Activated T-cell treated with anti-CD3 and anti-CD28 coated beads, Interleukin-2, amount 50 U/mL, for 72 hours (primary cell): Measurements from ENCODE around the gene GPR176. TPM values are rescaled to one million over a fixed set of nuclear protein-coding genes. Genes with fewer than 3 reads are reported as not detected.

Experiments
- ATAC-seq, 2 donors: fragments of 150-1000 bp; cut with Tn5 transposase; replicated peaks in 1 of 2; 2 replicates each; pipeline ENCODE4 v1.10.0; 2021; ENCODE audit warnings: moderate library complexity in 2 of 2, mild to moderate bottlenecking in 1 of 2
- DNase-seq, 2 donors: peaks; one replicate each; pipeline ENCODE4 v3.0.0; 2021 to 2022; ENCODE audit warnings: mixed read lengths in 1 of 2
- H3K27ac Mint-ChIP-seq: one replicate; pipeline ENCODE4 v1.8.0; 2022; ENCODE audit warnings: mild to moderate bottlenecking, moderate library complexity, mixed read lengths
- H3K27me3 Mint-ChIP-seq: one replicate; pipeline ENCODE4 v1.8.0; 2022; ENCODE audit warnings: low read depth, mixed read lengths
- H3K36me3 Mint-ChIP-seq, 2 donors: one replicate each; pipeline ENCODE4 v1.8.0; 2022; ENCODE audit warnings: mixed read lengths in 2 of 2, mild to moderate bottlenecking in 1 of 2; ENCODE audit not compliant: insufficient read depth in 2 of 2
- H3K4me1 Mint-ChIP-seq: one replicate; pipeline ENCODE4 v1.8.0; 2022; ENCODE audit warnings: low read depth, mixed read lengths
- H3K4me3 Mint-ChIP-seq, 2 donors: one replicate each; pipeline ENCODE4 v1.8.0; 2022; ENCODE audit warnings: mild to moderate bottlenecking in 2 of 2, mixed read lengths in 2 of 2, moderate library complexity in 2 of 2
- H3K9me3 Mint-ChIP-seq, 2 donors: one replicate each; pipeline ENCODE4 v1.8.0; 2022; ENCODE audit warnings: mixed read lengths in 2 of 2
- total RNA-seq, 2 donors: library from RNA; stranded (reverse); gene quantifications; one replicate each; pipeline ENCODE4 v1.2.3, GENCODE V29; 2022

Gene GPR176
- total RNA-seq, 2 donors from 2014 or later = 0.41 to 0.72 TPM

DNA sequence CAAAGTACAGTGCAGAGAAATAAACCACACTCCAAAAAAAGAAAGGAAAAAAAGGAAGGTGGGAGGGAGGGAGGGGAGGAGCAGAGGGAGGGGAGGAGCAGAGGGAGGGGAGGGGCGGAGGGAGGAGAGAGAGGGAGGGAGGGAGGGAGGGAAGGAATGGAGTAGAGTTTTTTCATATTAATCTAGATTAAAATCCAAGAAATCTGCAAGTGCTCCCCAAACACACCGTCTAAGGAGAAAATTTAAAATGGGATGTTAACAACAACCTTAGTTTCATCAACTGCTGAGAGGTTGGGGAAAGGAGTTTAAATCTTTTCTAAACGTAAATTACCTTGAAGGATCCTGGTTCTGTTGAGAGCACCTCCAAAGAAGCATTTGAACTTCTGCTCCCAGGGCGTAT is 144.0 kb downstream of the GPR176 start:
- H3K4me3 Mint-ChIP-seq = no peak overlapping the region
- H3K36me3 Mint-ChIP-seq = peaks cover 0 to 2% of the 10 kb centered on the region in 2 donors
- peak overlapping the region; percentile 19 for H3K27ac Mint-ChIP-seq
- H3K4me1 Mint-ChIP-seq = peaks cover 29% of the 10 kb centered on the region
- no peaks in the 10 kb centered on the region for H3K27me3 Mint-ChIP-seq
- no peak for ATAC-seq
- no peaks in the 10 kb centered on the region for H3K9me3 Mint-ChIP-seq
- DNase-seq = no peak

DNA sequence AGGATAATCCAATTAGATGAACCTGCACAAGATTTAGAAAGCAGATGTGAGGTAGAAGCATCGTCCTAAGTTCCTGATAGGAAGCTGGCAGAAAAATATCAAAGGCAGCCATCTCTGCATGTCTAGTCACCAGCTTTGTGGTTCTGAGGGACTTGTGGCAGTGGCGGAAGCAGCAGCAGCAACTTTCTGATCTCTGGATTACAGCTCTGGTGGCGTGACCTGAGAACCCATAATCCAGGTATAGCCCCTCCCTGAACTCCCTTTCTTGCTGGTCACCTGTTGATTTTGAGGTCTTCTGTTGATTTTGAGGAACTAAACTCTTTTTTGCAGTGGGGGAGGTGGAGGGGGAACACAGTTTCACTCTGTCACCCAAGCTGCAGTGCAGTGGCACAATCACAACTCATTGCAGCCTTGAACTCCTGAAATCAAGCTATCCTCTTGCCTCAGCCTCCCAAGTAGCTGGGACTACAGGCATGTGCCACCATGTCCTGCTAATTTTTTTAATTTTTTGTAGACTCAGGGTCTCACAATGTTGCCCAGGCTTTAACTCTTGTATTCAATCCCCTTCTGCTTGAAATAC is 145.3 kb downstream of the GPR176 start:
- Mint-ChIP-seq H3K27ac (peak overlapping the region; percentile 19), H3K36me3 (peaks cover 0 to 2% of the 10 kb centered on the region in 2 donors), H3K9me3 (no peaks in the 10 kb centered on the region), H3K27me3 (no peaks in the 10 kb centered on the region), H3K4me3 (peak overlapping the region; percentile 41 to 71), H3K4me1 (peaks cover 29% of the 10 kb centered on the region)
- DNase-seq = peak; percentile 46 to 48
- peak; percentile 79 to 87 for ATAC-seq

DNA sequence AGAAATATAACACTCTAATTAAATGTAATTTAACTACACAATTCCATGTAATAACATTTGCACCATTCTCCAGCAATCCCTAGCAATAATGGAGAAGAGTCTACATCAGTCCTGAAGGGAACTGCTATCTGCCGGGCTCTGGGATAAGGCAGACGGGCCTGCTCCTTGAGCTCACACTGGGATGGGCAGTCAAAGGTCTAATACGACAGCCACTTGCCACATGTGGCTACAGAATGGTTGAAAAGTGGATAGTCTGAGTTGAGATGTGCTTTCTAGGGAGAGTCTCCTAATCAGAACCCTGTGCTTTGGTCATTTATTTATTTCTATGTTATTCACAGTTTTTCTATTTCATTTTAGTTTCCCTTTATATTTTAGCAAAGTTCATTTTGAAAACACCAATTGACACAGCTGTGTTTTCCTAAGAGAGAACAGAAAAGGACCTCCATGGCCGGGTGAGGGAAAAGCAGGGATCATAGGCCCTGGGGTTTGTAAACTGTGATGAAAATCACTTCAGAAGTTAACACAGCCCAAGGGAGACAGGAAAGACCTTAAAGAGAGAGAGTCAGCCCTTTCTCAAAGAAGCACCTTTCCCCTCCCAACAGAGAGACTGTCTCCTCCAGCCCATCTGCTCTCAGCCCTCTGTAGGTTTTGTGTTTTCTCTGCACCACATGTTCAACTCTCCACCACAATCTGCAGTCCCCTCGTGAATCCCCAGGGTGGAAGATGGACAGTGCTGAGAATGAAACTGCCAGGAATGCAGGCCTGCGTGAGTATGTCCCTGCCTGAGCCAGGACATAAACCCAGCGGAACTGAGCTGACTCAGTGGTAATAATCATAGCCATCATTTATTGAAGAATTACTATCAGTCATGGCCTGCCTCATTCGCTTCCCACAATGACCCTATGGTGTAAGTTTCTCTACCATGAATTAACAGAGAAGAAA is 149.0 kb downstream of the GPR176 start:
- Mint-ChIP-seq H3K36me3 (peaks cover 0 to 2% of the 10 kb centered on the region in 2 donors), H3K4me3 (no peak overlapping the region), H3K4me1 (peaks cover 19% of the 10 kb centered on the region), H3K27me3 (no peaks in the 10 kb centered on the region), H3K9me3 (no peaks in the 10 kb centered on the region), H3K27ac (no peak overlapping the region)
- no peak for DNase-seq
- ATAC-seq = no peak

DNA sequence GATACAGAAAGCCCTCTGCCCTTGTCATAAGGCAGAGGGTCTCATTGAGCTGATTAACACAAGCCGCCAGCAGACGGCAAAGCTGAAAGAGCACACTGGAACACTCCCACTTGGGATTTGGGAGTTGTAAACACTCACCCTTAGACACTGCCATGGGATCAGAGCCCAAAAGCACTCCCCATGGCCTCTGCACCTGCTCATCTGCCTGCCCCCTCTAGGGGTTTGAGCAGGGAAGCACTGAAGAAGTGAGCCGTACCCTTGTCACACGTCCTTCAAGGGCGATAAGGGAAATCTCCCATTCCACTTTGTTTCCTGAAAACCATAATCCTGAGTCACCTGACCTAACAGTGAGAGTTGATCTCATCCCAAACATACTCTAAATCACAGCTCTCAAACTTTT is 152.1 kb downstream of the GPR176 start:
- no peak overlapping the region for H3K4me3 Mint-ChIP-seq
- H3K36me3 Mint-ChIP-seq = no peaks in the 10 kb centered on the region
- DNase-seq (no peak), ATAC-seq (no peak)
- H3K9me3 Mint-ChIP-seq = no peaks in the 10 kb centered on the region
- H3K4me1 Mint-ChIP-seq = no peaks in the 10 kb centered on the region
- no peaks in the 10 kb centered on the region for H3K27me3 Mint-ChIP-seq
- no peak overlapping the region for H3K27ac Mint-ChIP-seq

DNA sequence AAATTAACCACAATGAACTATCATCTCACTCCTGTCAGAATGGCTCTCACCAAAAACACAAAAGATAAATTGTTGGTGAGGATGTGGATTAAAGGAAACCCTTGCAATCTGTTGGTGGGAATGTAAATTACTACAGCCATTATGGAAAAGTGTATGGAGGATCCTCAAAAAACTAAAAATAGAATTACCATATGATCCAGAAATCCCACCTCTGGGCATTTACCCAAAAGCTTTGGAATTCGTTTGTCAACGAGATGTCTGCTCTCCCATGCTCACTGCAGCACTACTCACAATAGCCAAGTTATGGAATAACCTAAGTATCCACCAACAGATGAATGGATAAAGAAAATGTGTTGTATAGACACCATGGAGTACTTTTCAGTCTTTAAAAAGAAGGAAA is 159.1 kb downstream of the GPR176 start:
- no peaks in the 10 kb centered on the region for H3K4me1 Mint-ChIP-seq
- DNase-seq (no peak), ATAC-seq (no peak)
- H3K27me3 Mint-ChIP-seq = no peaks in the 10 kb centered on the region
- H3K9me3 Mint-ChIP-seq = no peaks in the 10 kb centered on the region
- no peak overlapping the region for H3K4me3 Mint-ChIP-seq
- H3K36me3 Mint-ChIP-seq = no peaks in the 10 kb centered on the region
- H3K27ac Mint-ChIP-seq = no peak overlapping the region

DNA sequence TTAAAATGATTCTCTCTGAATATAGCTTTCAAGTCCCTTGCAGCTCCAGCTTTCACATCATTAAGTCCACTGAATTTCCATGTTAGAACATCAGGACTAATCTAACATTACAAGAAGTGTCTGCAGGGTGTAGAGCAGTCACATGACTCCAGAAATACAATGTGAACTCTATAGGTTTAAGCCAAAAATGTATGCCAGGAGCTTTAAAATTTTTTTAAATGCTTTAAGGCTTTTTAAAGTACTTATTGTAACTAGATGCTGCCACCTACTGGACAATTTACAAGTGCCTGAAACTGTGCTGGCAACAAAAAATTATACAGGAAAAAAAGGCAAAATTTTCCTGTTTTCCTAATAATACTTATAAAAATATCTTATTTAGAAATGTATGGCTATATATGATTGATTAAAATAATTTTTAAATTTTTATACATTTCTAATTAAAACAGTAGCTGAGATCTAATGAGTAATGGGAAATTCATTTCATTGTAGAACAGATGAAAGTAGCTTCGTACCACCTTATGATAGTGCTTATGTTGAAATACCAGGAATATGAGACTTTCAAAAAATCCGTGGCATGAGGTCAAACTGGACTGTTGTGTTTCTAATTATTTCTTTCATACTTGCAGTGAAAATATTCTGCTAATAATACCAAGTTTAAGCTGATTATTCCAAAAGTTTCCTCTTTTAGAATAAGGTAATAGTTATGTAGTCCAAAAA is 163.1 kb downstream of the GPR176 start:
- no peak for ATAC-seq
- Mint-ChIP-seq H3K4me1 (no peaks in the 10 kb centered on the region), H3K4me3 (no peak overlapping the region), H3K36me3 (no peaks in the 10 kb centered on the region), H3K27ac (no peak overlapping the region), H3K27me3 (peaks cover 12% of the 10 kb centered on the region), H3K9me3 (no peaks in the 10 kb centered on the region)
- peak; percentile 23 to 25 for DNase-seq

DNA sequence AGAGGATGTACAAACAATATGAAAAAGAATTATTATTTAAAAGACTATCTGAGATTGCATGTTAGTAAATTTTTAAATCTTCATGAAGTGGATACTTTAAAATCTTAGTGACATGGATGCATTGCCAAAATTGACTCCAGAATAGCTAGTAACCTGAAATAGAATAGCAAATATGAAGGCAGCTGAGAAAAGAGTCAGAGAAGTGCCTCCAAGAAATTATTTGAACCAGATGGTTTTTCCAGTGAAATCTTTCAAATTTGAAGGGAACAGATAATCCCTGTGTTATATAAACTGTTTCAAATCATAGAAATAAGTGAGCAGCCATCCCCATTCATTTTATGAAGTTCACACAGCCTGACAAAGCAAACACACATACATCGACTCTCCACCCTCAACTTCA is 167.1 kb downstream of the GPR176 start:
- DNase-seq = no peak
- no peak for ATAC-seq
- Mint-ChIP-seq H3K27me3 (peaks cover 18% of the 10 kb centered on the region), H3K27ac (no peak overlapping the region), H3K4me1 (no peaks in the 10 kb centered on the region), H3K36me3 (no peaks in the 10 kb centered on the region), H3K9me3 (no peaks in the 10 kb centered on the region), H3K4me3 (no peak overlapping the region)

DNA sequence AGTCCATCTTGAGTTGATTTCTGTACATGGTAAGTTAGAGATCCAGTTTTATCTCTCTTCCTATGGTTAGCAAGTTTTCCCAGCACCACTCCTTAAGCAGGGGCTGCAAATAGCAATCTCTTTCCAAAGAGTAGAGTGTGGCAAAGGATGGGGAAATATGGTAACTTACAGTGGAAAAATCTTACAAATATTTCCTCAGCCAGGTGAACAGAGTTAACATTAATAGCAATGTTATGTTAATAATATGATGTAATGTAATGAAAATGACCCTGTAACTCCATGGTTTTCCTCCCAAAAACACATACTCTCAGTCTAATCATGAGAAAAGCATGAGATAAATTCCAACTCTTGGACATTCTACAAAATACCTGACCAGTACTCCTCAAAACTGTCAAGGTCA is 167.8 kb downstream of the GPR176 start:
- Mint-ChIP-seq H3K36me3 (no peaks in the 10 kb centered on the region), H3K4me1 (no peaks in the 10 kb centered on the region), H3K27me3 (peaks cover 18% of the 10 kb centered on the region), H3K27ac (no peak overlapping the region), H3K4me3 (no peak overlapping the region), H3K9me3 (no peaks in the 10 kb centered on the region)
- ATAC-seq = no peak
- DNase-seq = no peak

Other genes starting within 250 kb of the GPR176 start
- gene FSIP1, start 137.4 kb downstream of the GPR176 start, total RNA-seq = under 1 TPM; 0.58 to 0.60 TPM
- 10 to 100 TPM; 34.9 to 38.0 TPM for gene EIF2AK4, start 13.8 kb upstream of the GPR176 start, total RNA-seq
- 100 to 1,000 TPM; 102 to 117 TPM for gene SRP14, start 118.9 kb upstream of the GPR176 start, total RNA-seq
- gene BMF, start 188.6 kb upstream of the GPR176 start, total RNA-seq = 10 to 100 TPM; 23.7 to 25.9 TPM
- gene BUB1B, start 240.8 kb upstream of the GPR176 start, total RNA-seq = 10 to 100 TPM; 86.5 to 91.2 TPM